BLaER1 treated with 17β-estradiol and CSF1 and Interleukin-3, amounts not matched to agents 10 nM and 100 nM (cell line): ENCODE results near the gene XPO6.

Source experiments
- H3K27ac ChIP-seq, 11 experiments: shearing (Covaris generic); formaldehyde crosslinking; 2 replicates each; pipeline ENCODE4 v1.8.1; 2022
- H3K27me3 ChIP-seq, 11 experiments: shearing (Covaris generic); formaldehyde crosslinking; 2 replicates each; pipeline ENCODE4 v1.8.1; 2022
- H3K36me3 ChIP-seq, 11 experiments: shearing (Covaris generic); formaldehyde crosslinking; 2 replicates each; pipeline ENCODE4 v1.8.1; 2022
- H3K4me1 ChIP-seq, 10 experiments: shearing (Covaris generic); formaldehyde crosslinking; 2 replicates each; pipeline ENCODE4 v1.8.1; 2022
- H3K4me2 ChIP-seq, 11 experiments: shearing (Covaris generic); formaldehyde crosslinking; 2 replicates each; pipeline ENCODE4 v1.8.1; 2022
- H3K4me3 ChIP-seq, 10 experiments: shearing (Covaris generic); formaldehyde crosslinking; 2 replicates each; pipeline ENCODE4 v1.8.1; 2022
- H3K9ac ChIP-seq, 11 experiments: shearing (Covaris generic); formaldehyde crosslinking; 2 replicates each; pipeline ENCODE4 v1.8.1; 2022
- H3K9me3 ChIP-seq, 11 experiments: shearing (Covaris generic); formaldehyde crosslinking; replicated peaks in 1 of 11; 2 replicates each; pipeline ENCODE4 v1.8.1; 2022
- H4K20me1 ChIP-seq, 11 experiments: shearing (Covaris generic); formaldehyde crosslinking; 2 replicates each; pipeline ENCODE4 v1.8.1; 2022
- Cebpa-rat ChIP-seq, 11 experiments: shearing (Covaris generic); IDR thresholded peaks; 2 replicates each; pipeline ENCODE4 v1.8.1; 2022

Gene XPO6, protein sequence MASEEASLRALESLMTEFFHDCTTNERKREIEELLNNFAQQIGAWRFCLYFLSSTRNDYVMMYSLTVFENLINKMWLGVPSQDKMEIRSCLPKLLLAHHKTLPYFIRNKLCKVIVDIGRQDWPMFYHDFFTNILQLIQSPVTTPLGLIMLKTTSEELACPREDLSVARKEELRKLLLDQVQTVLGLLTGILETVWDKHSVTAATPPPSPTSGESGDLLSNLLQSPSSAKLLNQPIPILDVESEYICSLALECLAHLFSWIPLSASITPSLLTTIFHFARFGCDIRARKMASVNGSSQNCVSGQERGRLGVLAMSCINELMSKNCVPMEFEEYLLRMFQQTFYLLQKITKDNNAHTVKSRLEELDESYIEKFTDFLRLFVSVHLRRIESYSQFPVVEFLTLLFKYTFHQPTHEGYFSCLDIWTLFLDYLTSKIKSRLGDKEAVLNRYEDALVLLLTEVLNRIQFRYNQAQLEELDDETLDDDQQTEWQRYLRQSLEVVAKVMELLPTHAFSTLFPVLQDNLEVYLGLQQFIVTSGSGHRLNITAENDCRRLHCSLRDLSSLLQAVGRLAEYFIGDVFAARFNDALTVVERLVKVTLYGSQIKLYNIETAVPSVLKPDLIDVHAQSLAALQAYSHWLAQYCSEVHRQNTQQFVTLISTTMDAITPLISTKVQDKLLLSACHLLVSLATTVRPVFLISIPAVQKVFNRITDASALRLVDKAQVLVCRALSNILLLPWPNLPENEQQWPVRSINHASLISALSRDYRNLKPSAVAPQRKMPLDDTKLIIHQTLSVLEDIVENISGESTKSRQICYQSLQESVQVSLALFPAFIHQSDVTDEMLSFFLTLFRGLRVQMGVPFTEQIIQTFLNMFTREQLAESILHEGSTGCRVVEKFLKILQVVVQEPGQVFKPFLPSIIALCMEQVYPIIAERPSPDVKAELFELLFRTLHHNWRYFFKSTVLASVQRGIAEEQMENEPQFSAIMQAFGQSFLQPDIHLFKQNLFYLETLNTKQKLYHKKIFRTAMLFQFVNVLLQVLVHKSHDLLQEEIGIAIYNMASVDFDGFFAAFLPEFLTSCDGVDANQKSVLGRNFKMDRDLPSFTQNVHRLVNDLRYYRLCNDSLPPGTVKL

DNA sequence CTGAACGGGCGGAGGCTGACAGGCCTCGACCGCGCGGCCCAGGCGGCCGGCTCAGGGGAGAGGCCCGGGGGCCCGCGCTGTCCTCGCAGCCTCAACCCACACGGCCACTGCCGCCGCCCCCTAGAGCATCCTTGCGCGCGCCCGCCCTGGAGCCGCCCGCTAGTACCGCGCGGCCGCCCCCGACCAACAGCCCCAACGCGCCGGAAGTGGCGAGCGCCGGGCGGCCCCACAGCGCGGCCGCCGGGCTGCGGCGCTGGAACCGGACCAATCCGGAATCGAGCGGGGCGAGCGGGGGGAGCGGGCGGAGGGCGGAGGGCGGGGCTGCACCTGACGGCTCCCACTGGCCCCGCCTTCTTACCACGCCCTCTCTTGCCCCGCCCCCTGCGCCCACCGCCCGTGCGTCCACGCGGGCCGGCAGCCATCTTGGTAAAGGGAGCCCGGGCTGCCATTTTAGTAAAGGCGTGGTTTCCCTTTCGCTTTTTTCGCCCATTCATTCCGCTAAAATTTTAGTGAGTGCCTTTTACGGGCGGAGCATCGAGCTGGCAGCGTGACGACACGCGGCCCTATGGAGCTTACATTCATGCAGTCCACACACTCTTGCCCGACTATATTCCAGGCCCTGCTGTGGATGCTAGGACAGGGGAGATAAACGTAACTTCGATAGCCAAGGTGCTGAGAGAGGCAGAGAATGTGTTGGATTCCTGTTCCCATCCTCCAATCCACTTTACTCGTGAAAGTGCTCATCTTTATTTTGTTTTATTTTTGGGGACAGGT lies at the start of gene XPO6:
TSS of gene XPO6 (minus strand) at position 208 of the 774 bp plus-strand sequence. CDS start 597 bp downstream, outside the sequence.
- Histone ChIP-seq H3K27me3 (no peaks in the 10 kb centered on the region), H3K4me3 (peak within 1 kb of the TSS; percentile 78 to 97 (median 93)), H3K4me2 (peak within 1 kb of the TSS; percentile 73 to 98 (median 95)), H3K4me1 (peaks cover 33 to 46% (median 40%) of the 10 kb centered on the region in 10 experiments), H4K20me1 (peaks cover 34 to 43% (median 41%) of the 10 kb centered on the region in 11 experiments; a peak in 20 of 22 replicates), H3K36me3 (peaks cover 26 to 35% (median 32%) of the 10 kb centered on the region in 11 experiments), H3K9ac (peak within 1 kb of the TSS; percentile 89 to 97 (median 94)), H3K27ac (peak within 1 kb of the TSS; percentile 71 to 97 (median 92)), H3K9me3 (no peaks in the 10 kb centered on the region)
- no peak for TF ChIP-seq Cebpa-rat (IDR thresholded peaks at IDR 0.05)

DNA sequence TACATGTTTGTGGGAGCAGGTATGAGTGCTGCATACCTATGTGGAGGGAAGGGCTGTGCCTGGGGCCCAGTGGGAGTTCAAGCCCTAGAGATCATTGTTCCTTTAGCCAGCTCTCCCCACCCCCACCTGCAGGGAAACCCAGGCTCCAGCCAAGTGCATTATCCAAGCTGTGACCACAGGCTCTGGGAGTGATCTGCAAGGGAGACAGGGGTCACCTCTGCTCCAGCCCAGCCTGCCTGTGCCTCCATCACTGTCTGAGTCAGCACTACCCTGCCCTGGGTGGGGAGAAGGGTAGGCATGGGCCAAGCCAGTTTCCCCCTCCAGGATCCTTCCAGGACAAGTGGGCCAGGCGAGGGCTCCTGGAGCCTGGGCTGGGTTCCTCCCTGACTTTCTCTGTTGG lies 48.4 kb upstream of the XPO6 start:
- H3K4me3 ChIP-seq: no peak overlapping the region
- no peak for TF ChIP-seq Cebpa-rat (IDR thresholded peaks at IDR 0.05)
- no peaks in the 10 kb centered on the region for H3K36me3 ChIP-seq
- H3K27me3 ChIP-seq: no peaks in the 10 kb centered on the region
- H3K27ac ChIP-seq: no peak overlapping the region
- peak overlapping the region in 1 of 11 experiments; percentile 75; a peak in 3 of 22 replicates for H3K4me2 ChIP-seq
- peaks cover 11 to 51% (median 35%) of the 10 kb centered on the region in 10 experiments; a peak in 19 of 20 replicates for H3K4me1 ChIP-seq
- H4K20me1 ChIP-seq: no peaks in the 10 kb centered on the region
- H3K9ac ChIP-seq: no peak overlapping the region
- H3K9me3 ChIP-seq: peaks cover 0 to 4% (median 0%) of the 10 kb centered on the region in 11 experiments; a peak in 1 of 22 replicates

DNA sequence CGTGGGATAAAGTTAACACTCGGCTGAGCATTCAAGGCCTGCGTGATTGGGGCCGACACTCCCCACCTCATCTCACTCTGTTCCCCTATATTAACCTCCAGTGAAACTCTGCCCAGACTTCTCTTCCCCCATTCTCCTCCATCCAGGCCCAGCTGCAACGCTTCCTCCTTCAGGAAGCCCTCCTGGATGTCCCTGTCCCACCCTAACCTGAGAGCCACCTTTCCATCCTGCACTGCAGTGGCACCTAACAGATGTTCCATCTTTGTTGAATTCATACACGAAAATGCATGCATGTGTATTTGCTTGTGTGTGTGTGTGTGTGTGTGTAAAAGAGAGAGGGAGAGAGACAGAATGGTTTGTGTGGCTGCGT lies 48.0 kb upstream of the XPO6 start:
- Histone ChIP-seq H3K4me3 (no peak overlapping the region), H3K4me1 (peaks cover 11 to 49% (median 33%) of the 10 kb centered on the region in 10 experiments; a peak in 19 of 20 replicates), H4K20me1 (no peaks in the 10 kb centered on the region), H3K27ac (no peak overlapping the region), H3K4me2 (peak overlapping the region in 9 of 11 experiments; percentile 52 to 77 (median 66); a peak in 16 of 22 replicates), H3K9ac (no peak overlapping the region), H3K9me3 (peaks cover 0 to 4% (median 0%) of the 10 kb centered on the region in 11 experiments; a peak in 1 of 22 replicates), H3K27me3 (no peaks in the 10 kb centered on the region), H3K36me3 (no peaks in the 10 kb centered on the region)
- TF ChIP-seq Cebpa-rat (IDR thresholded peaks at IDR 0.05): no peak

DNA sequence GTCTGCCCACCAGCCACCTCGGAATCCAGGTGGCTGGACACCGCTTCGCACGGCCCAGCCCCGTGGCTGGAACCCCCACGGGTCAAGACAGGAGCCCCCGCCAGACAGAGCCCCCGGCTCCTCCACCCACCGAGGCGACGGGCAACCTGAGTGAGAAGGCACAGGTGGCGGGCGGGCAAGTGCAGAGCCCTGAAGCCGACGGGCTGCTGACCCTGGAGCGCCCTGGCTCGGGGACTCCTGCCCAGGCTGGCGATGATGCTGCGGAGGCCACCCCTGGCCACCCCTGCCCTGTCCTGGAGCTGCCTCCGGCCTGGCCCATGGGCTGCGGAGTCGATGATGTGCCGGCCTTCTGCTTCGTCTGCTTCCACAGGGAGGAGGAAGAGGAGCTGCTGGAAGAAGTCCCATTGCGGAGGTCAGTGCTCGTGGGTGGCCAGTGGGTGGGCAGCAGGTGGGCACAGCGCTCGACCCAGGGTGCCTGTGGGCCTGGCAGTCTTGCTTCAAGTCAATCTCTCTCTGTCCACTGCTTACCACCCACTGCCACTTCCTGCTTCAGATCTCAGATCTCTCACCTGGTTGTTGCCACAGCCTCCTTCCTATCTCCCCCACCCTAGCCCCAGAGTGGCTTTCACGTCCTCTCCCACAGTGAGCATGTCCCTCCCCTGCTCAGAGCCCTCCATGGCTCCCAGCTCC lies 47.5 kb upstream of the XPO6 start:
- Histone ChIP-seq H3K9ac (peak overlapping the region in 6 of 11 experiments; percentile 18 to 50 (median 30); a peak in 2 of 22 replicates), H3K27ac (no peak overlapping the region), H3K9me3 (peaks cover 0 to 4% (median 0%) of the 10 kb centered on the region in 11 experiments; a peak in 1 of 22 replicates), H3K4me2 (peak overlapping the region; percentile 38 to 77 (median 63); a peak in 20 of 22 replicates), H3K27me3 (no peaks in the 10 kb centered on the region), H3K36me3 (no peaks in the 10 kb centered on the region), H3K4me3 (no peak overlapping the region), H4K20me1 (no peaks in the 10 kb centered on the region), H3K4me1 (peaks cover 11 to 49% (median 31%) of the 10 kb centered on the region in 10 experiments; a peak in 19 of 20 replicates)
- no peak for TF ChIP-seq Cebpa-rat (IDR thresholded peaks at IDR 0.05)

DNA sequence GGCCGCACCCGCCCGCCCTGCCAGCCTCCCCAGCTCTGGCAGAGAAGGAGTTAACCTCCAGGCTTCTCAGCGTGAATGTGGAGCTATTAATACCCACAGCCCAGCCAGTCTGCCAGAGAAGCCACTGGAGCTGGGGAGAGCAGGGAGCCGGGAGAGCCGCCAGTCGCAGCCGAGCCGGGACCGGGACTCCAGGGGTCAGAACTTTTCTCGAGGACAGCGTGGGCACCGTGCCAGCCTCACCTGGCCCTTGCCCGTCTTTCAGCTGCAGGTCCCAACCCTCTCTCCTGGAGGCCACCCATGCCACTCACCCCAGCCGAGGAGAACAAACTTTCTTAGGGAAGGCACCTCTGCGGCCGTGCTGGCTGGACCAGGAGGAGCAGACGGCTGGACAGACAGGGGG lies 46.8 kb upstream of the XPO6 start:
- no peak for TF ChIP-seq Cebpa-rat (IDR thresholded peaks at IDR 0.05)
- Histone ChIP-seq H3K27me3 (no peaks in the 10 kb centered on the region), H3K36me3 (no peaks in the 10 kb centered on the region), H3K4me3 (no peak overlapping the region), H3K4me1 (peaks cover 11 to 47% (median 31%) of the 10 kb centered on the region in 10 experiments; a peak in 19 of 20 replicates), H3K27ac (no peak overlapping the region), H3K9me3 (peaks cover 0 to 4% (median 0%) of the 10 kb centered on the region in 11 experiments; a peak in 1 of 22 replicates), H3K4me2 (peak overlapping the region; percentile 38 to 77 (median 63)), H4K20me1 (no peaks in the 10 kb centered on the region), H3K9ac (peak overlapping the region in 6 of 11 experiments; percentile 18 to 50 (median 30); a peak in 6 of 22 replicates)

DNA sequence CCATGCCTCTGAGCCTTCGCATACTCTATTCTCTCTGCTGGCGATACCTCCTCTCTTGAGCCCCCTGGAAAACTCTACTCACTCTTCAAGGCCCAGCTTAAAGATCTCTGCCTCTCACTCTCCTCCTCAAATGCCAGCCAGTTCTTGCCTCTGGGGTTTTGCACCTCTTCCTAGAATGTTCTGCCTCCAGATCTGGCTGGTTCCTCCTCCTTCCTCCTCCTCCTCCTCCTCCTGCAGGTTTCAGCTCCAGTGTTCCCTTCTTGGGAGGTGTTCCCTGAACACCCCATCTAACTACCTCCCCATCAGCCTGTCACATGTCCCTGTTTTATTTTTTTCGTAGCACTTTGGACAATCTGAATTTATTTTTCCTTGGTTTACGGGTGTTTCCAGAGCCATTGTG lies 45.5 kb upstream of the XPO6 start:
- H3K4me3 ChIP-seq: no peak overlapping the region
- H3K4me1 ChIP-seq: peaks cover 11 to 34% (median 27%) of the 10 kb centered on the region in 10 experiments; a peak in 19 of 20 replicates
- H3K27ac ChIP-seq: no peak overlapping the region
- no peak for TF ChIP-seq Cebpa-rat (IDR thresholded peaks at IDR 0.05)
- H3K36me3 ChIP-seq: no peaks in the 10 kb centered on the region
- H3K9me3 ChIP-seq: 0 out of 22 replicates have a peak, but pooled peaks cover 0 to 4% (median 0%) of the 10 kb centered on the region in 11 experiments
- no peaks in the 10 kb centered on the region for H3K27me3 ChIP-seq
- H3K9ac ChIP-seq: no peak overlapping the region
- H4K20me1 ChIP-seq: no peaks in the 10 kb centered on the region
- H3K4me2 ChIP-seq: no peak overlapping the region

DNA sequence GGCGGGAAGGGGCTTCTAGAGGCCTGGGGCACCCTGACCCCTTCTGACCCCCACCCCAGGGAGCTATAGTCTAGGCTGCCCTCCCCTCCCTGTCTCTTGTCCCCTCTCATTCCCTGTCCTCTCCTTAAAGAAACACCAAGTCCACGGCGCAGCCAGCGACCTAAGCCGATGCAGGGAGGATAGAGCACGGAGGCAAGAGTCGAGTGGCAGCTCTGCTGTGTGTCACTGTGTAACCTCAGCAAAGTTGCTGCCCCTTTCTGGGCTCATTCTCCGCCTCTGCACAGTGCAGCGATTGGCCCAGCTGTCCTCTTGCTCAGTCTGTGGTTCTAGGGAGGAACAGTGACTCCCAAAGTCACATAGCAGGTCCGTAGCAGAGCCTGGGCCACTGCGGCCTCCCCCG lies 44.1 kb upstream of the XPO6 start:
- Histone ChIP-seq H3K4me1 (peaks cover 11 to 26% (median 19%) of the 10 kb centered on the region in 10 experiments; a peak in 19 of 20 replicates), H3K36me3 (no peaks in the 10 kb centered on the region), H4K20me1 (no peaks in the 10 kb centered on the region), H3K9me3 (0 out of 22 replicates have a peak, but pooled peaks cover 0 to 4% (median 0%) of the 10 kb centered on the region in 11 experiments), H3K27ac (no peak overlapping the region), H3K9ac (no peak overlapping the region), H3K27me3 (no peaks in the 10 kb centered on the region), H3K4me3 (no peak overlapping the region), H3K4me2 (no peak overlapping the region)
- no peak for TF ChIP-seq Cebpa-rat (IDR thresholded peaks at IDR 0.05)
